DMS 273 (cell line): ENCODE measurements around the gene ENKD1.

Source experiments
- DNase-seq: peaks from one replicate; lab custom pipeline; 2025; ENCODE audit not compliant: unreplicated experiment; lab: John Stamatoyannopoulos, UW

Gene ENKD1

GRCh38 chr16:67664258-67664657 lies 2.3 kb downstream of the ENKD1 start:
- no peak for DNase-seq

DNA sequence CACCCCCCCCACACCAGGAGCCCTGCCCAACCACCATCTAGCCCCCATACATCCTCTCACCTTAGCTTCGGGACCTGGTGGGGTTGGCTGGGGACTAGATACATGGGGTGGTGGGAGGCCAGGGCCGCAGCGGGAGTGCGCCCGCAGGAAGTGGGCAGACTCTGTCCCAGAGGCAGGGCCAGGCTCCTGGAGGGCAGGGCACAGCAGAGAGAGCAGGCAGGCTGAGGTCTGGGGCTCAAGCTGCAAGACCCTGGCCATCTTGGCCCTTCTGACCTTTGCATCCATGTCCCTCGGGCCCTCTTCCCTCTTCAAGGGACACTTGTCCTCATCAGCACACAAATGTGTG lies 2.7 kb downstream of the ENKD1 start:
- DNase-seq = no peak

GRCh38 chr16:67663151-67663876 lies 3.2 kb downstream of the ENKD1 start:
- peak; percentile 54 for DNase-seq

GRCh38 chr16:67662653-67663010 lies 3.9 kb downstream of the ENKD1 start:
- no peak for DNase-seq

GRCh38 chr16:67661886-67662652 lies 4.5 kb downstream of the ENKD1 start:
- DNase-seq = no peak

GRCh38 chr16:67661101-67661761 lies 5.3 kb downstream of the ENKD1 start:
- DNase-seq = peak; percentile 76

- peak; percentile 99 for DNase-seq
Measured at GRCh38 chr16:67660564-67661028, 6.0 kb downstream of the ENKD1 start, which contains the start of gene PARD6A. PARD6A (plus strand) TSS chr16:67660960; CDS start chr16:67661039, 79 bp downstream.

DNA sequence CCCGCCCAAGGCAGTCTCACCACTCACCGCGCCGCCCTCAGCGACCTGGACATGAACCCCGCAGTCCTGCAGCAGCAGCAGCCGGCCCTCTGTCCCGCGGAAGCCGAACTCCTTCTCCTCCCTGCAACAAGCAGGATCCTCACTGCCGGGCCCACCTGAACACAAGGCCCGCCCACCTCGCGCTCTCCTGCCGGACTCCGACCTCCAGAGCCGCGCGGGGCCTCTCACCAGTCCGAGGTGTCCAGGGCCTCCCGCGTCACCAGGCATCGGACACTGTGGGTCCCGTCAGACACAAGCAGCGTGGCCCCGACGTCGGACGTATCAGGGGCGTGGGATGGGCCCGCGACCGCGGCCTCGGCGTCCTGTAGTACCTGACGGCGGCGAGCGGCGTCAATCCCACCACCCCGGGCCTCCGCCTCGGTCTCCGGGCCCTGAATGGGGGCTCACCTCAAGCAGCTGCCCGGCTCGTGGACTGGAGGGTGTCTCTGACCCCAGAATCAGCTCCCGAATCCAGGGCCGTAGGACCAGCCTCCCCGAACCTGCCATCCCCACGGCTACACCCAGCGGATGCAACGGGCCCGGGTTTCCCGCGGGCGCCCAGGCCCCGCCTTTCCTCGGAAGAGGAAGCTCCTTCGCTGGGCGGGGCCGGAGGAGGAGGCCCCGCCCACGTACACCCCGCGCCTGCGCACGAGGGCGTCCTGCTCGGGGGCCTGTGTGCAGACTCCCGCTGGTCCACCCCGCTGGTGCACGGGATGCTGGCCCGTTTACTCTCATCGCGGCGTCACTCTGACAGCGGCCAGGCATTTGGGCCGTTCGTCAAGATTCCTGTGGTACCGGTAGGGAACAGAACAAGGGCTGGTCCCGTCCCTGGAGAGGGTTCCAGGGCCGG lies 6.6 kb downstream of the ENKD1 start, which contains the start of gene ACD:
TSS of gene ACD (minus strand) at position 586 of the 889 bp plus-strand sequence. CDS start at position 546, 40 bp downstream.
- DNase-seq = peak; percentile 98

- no peak for DNase-seq
Measured at GRCh38 chr16:67658849-67659674, 7.5 kb downstream of the ENKD1 start.

- DNase-seq = no peak
Measured at GRCh38 chr16:67657751-67658518, 8.6 kb downstream of the ENKD1 start.

- DNase-seq = no peak
Measured at GRCh38 chr16:67657017-67657608, 9.4 kb downstream of the ENKD1 start.

DNA sequence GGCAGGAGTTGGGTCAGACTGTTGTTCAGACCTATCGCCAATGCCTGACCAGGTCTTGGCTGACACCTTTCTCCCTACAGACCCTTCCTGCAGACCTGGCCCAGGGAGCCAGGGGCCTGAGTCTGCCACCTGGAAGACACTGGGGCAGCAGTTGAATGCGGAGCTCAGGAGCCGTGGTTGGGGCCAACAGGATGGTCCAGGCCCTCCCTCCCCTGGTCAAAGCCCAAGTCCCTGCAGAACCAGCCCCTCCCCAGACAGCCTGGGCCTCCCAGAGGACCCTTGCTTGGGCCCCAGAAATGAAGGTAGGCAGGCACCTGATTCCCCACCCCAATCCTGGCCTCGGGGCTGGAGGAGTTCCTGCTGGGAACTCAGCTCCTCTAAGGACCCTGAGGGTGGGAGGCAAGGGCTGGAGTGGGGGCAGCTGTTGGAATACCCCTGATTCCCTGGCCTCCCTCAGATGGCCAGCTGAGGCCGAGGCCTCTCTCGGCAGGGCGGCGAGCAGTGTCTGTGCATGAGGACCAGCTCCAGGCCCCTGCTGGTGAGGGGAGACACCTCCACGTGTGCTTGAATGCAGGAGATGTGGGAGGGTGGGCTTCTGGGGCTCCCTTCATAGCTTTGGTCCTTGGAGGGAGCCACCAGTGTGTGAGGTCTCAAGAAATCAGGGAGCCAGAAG lies 10.1 kb downstream of the ENKD1 start:
- no peak for DNase-seq

DNA sequence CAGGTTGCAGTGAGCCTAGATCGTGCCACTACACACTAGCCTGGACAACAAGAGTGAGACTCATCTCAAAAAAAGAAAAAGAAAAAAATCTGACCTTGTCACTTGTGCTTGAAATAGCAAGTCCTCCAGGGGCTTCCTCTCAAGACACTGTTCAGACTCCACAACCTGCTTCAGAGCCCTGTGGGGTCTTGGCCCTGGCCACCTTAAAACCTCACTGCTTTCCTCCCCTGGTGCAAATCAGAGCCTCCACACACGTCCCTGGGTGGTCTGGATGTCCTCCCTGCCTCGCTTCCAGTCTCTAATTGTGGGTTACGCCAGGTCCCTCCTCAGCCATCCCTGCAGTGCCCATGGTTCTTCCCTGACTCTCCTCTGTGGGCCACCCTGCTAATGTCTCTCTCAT lies 11.2 kb downstream of the ENKD1 start:
- no peak for DNase-seq

GRCh38 chr16:67654403-67654911 lies 12.1 kb downstream of the ENKD1 start:
- no peak for DNase-seq

DNA sequence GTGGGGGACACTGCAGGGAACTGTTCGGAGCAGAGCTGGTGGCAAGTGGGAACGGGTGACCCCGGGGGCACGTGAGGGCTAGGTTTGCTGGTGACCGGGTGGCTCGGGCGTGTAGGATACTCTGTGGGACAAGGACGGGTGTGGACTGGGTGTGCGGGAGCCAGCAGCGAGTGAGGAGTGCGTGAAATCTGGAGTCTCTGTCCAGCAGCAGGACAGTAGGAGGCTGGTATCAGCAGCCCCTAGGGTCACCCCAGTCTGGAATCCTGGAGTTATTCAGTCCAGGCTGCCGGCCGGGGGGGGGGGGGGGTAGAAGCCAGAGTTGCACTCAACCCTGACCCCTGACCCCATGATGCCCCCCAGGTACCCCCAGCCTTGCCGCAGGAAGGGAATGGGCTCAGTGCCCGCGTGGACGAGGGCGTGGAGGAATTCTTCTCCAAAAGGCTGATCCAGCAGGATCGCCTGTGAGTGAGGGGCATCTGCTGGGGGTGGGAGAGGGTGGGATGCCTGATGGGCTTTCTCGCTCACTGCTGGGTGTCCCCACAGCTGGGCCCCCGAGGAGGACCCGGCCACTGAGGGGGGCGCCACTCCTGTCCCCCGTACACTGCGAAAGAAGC lies 12.7 kb downstream of the ENKD1 start:
- no peak for DNase-seq

DNA sequence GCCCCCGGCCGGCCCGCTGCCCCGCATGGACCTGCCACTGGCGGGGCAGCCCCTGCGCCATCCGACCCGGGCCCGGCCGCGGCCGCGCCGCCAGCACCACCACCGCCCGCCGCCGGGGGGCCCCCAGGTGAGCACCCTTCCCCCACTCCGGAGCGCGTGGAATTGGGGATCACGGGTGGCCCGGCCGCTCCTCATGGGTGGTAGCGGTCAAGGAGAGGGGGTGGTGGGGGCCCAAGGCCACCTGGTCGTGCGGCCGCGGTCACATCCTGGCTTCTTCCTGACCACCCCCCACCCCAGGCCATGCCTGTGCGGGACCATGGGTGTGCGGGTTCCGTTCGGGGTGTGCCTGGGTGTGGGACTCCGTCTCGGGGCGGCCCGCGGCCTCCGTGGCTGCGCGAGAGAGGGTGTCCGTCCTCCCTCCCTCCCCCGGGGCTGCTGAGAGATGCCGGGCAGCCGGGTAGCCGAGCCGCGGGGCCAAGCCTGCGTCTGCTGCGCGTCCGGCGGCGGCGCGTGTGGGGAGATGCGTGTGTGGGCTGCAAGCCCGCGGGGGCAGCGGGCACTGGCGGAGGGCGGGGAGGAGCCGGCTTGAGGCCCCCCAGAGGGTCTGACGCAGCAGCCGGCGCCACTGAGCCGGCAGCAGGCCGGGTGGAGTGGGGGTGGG lies 13.3 kb downstream of the ENKD1 start:
- DNase-seq = peak; percentile 41

- DNase-seq = peak; percentile 78
Measured at GRCh38 chr16:67652578-67653127, 13.9 kb downstream of the ENKD1 start.
